SHP77 treated with DMSO at 0.1 percent for 48 hours (cell line): ENCODE measurements around the gene SSBP2.
"Not testable (repeated sequence)": the region's sequence is repeated elsewhere in the genome, so short reads cannot be mapped to it uniquely, and the experiment has no call there.

Experiments used
- DNase-seq: peaks from one replicate; lab custom pipeline; 2025; lab: John Stamatoyannopoulos, UW

The SSBP2 gene

DNA sequence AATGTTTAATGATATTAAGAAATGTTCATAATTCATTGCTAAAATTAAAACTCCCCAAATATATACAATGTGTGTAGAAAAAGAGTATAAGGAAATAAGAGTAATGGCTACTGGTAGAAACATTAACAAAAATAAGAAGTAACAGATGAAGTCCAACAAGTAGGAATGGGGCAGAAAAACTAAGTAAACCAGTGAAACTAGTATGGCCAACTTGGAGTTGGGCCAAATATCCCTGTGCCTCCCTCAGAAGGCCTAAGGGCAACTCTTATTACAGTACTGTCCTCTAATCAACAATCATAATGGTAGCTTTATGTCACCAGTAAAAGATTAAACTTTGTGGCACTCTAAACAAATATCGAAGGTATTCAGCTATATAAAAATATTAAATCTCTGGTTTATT is 93.5 kb downstream of the SSBP2 start:
- DNase-seq: no peak

DNA sequence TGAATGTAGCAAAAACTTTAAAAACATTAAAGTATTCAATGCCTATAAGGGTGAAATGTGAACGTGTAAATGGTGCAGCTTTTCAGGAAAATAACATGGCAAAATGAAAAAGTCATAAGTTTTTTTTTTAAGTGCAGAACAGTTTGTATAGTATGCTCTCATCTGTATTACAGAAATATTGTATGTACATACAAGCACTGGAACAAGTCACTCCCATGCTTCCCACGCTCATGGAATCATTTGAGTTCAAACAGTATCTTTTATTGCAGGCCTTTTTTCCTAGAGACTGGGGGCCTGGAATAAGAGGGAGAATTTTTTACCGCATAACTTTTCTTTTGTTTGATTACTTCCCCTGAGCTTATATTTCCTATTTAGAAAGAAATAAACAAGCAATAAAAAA is 94.1 kb downstream of the SSBP2 start:
- no peak for DNase-seq

DNA sequence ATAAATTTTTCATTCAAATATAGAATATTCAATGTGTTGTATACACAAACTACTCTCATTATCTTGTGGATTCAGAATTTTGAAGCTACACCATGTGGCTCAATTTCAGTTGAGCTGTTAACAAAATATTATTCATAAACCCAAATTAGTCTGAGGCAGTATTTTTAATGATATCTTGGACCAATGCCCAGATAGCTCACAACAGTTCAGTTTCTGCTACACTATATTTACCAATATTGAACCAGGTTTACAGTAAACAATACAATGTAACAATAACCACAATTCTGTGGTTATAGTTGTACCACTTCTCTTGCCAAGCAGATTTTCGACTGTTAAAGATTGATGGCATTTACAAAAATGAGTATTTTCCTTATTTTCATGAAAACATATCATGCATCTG is 99.9 kb downstream of the SSBP2 start:
- DNase-seq: no peak

DNA sequence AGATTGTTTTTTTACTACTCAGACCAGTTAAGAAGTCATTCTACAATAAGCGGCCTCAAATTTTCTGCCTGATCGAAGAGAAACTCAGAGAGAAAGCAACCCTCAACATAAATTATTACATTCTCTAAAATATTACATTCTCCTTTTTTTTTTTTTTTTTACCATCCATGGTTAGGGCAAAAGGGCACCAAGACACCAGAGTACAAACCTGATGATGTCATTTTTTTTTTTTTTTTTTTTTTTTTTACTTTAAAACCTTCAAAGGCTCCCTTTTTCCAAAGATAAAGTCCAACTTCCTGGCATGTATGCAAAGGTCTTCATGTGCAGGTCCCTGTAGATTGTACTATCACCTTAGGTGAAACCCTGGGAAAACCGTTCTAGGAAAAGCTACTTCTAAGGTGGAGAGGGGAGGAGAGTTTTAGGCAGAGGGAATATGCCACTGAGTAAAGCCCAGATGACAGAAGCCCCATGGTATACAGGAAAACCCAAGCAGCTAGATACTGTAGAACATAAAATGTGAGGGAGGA is 104.4 kb downstream of the SSBP2 start:
- DNase-seq: no peak

DNA sequence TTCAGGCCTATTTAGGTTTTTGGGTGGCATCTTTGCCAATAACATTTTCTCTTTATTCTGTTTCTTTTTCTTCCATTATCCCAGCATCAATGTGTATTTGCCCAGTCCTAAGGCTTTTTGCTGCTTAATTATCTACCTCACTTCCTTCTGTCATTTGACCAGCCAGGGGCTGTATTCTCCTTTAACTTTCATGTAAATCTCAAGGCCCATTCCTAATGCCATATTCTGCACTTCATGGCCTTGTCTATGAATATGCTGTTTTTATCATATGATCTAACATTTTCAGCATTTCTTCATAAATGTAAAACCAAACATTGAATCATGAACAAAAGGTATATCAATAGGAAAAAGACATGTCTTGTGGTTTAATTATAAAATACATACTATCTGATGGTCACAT is 108.7 kb downstream of the SSBP2 start:
- no peak for DNase-seq

DNA sequence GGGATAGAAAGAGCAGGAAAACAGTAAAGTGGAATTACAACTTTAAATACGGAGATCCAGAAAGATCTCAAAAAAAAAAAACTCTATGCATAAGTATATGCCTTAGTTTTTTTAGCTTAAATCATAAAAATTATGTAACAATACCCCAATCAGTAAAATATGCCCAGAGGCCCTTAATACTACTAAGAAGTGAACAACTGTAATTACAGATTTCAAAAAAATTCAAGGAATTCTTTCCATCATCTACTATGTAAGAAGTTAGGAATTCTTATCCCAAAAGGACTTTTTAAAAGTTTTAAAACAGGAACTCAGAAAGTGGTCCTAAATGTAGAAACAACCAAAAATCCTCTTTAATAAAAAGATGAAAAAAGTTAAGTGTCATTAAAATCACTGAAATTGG is 111.3 kb downstream of the SSBP2 start:
- no peak for DNase-seq

DNA sequence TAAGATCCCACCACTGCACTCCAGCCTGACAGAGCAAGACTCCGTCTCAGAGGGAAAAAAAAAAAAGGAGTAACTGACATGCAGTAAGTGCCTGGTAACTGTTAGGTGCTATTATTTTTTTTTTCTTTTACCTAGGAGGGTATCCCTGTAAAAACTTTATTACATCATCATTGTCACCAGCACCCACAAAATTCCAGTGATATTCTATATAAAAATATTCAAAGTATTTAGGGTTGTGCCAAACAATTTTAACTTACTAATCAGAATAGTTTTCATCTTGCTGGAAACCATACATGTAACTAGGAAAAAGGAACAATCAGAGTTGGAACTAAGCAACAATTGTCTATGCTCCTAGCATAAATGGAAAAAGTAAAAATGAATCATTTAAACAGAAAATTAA is 112.4 kb downstream of the SSBP2 start:
- no peak for DNase-seq

DNA sequence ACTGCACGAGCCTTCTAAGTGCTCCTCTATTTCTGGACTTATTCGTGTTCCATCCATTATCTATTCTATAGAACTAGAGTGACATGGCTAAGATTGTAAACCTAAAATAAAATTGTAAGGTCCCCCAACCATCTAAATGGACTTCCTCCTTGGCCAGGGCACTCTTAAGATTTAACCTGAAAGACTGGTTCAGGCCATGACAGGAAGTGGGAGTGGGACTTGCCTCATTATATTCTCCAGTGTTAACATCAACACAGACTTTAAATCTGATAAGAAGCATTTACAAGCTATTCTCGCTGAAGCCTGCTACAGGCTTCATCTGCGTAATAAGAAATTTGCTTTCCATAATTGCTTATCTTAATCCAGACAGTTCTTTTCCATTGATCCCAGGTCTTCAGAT is 117.0 kb downstream of the SSBP2 start:
- DNase-seq: no peak

DNA sequence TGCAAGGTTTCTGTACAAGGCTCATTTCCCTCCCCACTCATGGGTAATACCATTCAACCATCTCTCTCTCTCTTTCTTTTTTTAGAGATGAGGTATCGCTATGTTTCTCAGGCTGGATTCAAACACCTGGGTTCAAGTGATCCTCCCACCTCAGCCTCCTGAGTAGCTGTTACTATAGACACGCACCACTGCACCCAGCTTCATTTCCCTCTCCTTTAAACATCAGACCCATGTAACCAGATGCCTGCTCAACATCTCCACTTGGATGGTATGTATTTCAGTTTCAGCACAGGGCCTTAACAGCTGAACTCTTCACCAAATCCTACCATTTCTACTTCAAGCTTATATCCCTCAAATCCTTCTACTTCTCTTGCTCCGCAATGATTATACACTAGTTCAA is 117.4 kb downstream of the SSBP2 start:
- DNase-seq: no peak

DNA sequence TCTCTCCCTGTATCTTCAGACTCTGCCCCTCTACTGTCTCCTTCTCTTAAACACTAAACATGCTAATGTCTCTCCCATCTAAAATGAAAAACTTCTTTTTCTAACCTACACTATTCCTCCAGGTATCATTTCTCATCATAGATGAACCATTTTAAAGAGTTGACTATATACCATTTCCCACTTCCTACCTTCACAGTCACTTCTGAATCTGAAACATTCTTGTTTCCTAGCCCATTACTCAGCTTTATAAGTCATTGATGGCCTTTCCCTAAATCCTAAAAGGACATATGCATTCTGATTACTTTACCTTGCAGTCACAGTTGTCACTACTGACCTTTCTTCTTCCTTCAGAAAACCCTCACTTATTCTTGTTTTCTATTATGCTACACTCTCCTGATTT is 118.2 kb downstream of the SSBP2 start:
- DNase-seq: no peak

DNA sequence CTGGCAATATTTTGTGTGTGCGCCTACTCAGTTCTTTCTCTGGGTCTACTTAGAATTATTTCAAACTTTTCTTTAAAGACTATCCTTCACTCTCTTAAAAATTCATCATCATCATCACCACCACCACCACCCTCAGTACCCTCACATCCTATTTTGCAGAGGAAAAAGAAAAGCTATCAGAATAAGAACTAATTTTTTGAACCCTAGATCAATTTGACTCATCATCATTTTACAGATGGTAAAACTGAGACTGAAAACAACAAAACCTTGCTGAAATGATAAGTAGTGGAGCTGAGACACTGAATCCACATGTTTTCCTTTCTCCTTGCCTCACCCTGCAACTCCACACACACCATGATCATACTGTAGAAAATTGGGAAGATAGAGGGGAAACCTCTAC is 119.3 kb downstream of the SSBP2 start:
- DNase-seq: no peak

DNA sequence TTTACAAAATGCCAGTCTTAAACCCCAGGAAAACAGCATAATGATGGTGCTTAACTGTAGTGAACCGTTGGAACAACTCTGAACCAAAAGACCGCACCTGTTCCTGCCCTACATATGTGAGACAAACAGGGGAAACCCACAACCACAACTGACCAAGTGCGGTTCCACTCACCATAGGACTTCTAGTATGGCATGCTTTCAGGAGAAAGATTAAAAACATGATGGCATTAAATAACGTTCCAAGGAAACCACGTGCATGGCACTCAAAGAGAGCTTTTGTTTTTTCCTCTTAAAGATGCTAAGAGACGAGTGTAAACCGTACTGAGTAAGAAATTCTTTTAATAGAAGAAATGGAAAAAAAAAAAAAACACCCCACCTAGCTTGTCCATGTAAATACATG is 119.8 kb downstream of the SSBP2 start:
- no peak for DNase-seq

DNA sequence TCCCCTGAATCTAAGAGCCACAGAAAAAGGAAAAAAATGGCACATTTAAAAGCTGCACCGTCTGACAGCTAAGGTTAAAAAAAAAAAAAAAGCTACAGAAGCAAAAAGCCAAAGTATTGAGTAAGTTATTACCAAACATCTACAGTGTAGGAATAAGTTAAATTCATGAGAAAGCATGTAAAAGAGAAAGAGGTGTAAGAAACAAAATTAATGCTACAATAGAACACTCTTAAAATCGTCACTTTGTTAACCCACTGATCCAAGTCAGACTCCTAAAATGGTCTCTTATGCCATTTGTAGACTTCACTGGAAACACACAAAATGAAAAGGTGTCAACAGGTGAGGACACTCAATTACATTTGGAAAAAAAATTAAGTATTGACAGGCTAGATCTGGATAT is 120.2 kb downstream of the SSBP2 start:
- DNase-seq: no peak

DNA sequence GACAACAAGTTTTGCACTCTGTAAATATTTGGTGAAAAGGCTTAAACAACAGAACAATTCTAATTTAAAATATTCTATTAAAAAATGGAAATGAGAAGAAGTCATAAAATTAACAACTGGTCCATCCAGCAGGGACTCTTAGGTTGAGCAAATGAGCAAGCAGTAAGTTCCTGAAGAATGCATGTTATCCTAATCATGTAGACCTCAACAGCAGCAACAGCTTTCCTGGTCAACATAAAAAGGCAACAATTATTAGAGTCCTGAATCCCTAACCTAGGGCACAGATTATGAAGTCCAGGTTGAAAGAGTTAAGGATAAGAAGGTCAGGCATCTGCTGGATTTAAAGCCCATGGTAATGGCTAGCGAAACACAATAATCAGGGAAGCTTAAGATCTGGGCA is 120.9 kb downstream of the SSBP2 start:
- no peak for DNase-seq

DNA sequence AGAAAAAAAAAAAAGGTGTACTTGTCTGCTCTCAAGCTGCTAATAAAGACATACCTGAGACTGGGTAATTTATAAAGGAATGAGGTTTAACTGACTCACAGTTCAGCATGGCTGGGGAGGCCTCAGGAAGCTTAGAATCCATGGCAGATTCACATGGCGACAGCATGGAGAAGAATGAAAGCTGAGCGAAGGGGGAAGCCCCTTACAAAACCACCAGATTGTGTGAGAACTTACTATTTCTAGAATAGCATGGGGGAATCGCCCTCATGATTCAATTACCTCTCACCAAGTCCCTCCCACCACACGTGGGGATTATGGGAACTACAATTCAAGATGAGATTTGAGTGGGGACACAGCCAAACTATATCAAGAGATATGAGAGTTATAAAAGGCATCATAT is 122.8 kb downstream of the SSBP2 start:
- not testable (repeated sequence) for DNase-seq

DNA sequence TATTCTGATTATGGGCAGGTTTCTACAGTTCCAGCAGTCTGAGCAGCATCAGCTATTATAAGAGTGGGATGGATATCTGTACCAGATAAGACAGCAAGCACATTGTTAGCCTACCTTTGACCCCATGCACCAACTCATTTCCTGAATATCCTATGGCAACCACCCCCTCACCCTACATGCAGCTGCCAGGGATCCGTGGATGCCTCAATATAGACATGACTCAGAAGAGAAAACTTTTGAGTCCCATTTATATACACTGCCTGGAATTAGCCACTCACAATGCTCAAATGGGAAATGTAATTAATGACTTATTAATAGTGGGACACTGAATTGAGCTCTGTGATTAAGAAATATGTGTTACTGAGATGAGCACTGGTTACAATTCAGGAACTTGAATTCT is 124.4 kb downstream of the SSBP2 start:
- DNase-seq: no peak

DNA sequence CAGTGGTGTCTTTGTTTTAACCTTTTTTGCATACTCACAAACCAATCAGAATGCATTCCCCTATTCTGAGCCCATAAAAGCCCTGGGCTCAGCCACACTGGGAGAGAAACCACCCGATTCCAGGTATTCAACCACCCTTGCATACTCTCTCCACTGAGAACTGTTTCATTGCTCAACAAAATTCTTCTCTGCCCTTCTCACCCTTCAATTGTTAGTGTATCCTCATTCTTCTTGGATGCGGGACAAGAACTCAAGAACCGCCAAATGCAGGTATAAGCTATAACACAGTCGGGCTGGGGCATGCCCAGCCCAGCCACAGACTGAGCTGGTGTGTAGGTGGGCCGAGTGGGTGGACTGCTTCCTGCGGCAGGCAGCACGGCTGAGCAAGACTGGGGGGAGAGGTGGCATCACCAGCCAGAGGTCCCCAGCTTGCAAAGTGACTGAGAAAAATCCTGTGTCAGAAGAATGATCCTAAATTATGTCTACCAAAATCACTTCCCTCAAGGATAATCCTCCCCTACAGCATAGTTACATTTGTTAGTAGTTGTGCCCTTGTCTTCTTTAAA is 141.0 kb downstream of the SSBP2 start:
- no peak for DNase-seq

DNA sequence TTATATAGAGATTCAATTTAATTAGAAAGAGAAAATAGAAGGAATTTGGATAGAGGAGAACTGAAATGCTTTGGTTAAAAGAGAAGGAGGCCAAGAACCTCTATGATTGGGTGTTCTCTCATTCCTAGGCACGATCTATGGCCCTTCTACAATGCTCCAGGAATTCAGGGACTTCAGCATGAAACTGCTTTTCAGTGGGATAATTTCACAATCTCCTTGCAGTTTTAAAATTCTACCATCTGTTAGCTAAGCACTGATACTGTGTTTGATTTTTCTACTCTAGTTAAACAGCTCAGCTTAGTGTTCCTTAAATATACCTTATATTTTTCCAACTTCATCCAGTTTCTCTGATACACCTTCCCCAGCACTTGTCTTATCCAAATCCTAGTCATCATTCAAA is 141.9 kb downstream of the SSBP2 start:
- DNase-seq: no peak

DNA sequence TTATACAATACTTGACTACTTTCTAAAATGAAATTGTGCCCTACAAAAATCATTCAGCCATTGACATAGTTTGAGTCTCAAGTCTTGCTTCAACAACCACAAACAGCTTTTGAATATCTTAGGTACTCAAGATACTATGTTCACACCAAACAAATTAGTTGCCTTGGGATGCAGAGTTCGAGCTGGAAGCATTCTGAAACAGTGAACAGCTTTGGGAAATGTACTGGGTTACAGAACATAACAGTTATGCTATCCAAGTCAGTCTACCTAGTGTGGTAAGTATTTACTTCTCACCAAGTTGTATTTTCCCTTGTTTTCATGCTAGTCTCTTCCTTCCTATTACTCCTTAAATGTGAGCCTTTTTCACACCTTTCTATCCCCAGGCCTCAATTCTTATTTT is 143.2 kb downstream of the SSBP2 start:
- DNase-seq: no peak

DNA sequence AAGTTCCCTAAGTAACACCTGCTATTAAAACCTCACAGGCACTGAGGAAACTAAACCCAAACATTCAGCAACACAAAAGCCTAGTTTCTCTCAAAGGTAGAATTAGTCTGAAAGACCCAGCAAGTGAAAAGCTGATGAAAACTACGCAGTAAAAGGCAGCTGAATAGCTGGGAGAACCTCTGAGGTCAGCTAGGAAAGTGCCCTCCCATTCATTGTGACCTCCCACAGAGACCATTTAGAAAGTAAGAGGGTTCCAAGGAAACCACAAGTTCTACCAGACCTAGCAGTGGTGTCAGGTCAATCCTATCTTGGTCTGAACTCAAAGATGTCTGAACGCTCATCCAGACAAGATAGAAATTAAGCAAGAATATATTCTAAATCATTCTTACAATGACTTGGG is 144.7 kb downstream of the SSBP2 start:
- DNase-seq: no peak

DNA sequence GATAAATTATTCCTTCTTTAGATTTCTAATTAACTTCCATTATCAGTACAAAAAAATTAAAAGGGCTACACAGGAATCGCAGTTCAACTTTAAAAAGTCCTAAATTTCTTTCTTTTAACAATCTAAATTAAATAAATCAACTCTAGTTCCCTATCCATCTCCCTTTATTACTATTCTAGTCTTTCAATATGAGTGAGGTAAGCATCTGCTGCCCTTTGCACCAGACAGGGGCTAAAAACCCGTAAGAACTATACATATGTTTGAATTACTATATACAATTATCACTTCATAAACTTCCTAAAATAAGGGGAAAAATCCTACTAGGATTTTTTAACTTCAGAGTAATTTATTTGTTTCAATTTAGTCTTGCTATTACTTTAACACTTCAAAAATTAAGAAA is 145.6 kb downstream of the SSBP2 start:
- no peak for DNase-seq

DNA sequence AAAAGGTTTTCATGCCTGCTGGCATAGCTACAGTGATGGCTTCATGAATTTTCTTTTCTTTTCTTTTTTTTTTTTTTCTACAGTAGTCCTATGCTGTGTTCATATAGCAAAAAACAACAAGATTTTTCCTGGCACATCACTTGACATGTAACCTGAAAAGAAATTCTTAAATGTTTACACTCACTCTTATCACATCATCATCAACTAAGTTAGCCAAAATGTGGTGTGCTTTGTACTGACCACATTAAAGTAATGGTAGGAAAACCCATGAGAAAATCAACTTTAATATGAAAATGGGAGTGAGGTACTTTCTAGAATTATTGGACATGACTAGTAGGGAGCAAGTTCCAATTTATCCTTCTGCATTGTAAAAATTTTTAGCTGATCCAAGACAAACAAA is 146.7 kb downstream of the SSBP2 start:
- no peak for DNase-seq

DNA sequence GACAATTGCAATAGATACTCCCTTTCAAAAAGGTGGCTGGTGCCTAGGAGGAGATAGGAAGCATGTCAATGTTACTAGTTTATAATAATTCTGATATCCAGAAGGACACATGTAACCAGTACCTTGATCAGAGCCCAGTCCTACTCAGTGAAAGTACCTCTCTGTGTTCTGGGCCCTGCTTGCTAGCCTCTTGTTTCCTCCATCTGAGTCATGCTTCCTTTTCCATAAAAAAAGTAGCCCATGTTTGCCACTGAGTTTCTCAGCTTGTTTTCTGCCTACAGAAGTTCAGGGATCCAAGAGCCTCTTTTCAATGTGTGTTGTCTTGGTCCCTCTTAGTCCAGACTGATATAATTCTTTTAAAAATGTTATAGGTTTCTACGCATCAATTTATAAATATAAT is 149.0 kb downstream of the SSBP2 start:
- no peak for DNase-seq

DNA sequence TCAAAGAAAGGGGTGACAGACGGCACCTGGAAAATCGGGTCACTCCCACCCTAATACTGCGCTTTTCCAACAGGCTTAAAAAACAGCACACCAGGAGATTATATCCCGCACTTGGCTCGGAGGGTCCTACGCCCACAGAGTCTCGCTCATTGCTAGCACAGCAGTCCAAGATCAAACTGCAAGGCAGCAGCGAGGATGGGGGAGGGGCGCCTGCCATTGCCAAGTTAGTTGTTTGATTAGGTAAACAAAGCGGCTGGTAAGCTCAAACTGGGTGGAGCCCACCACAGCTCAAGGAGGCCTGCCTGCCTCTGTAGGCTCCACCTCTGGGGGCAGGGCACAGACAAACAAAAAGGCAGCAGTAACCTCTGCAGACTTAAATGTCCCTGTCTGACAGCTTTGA is 158.8 kb downstream of the SSBP2 start:
- DNase-seq: peak; percentile 30
